ENCODE results near the gene SMOC1.

- TF ChIP-seq POLR2A (IDR thresholded peaks at IDR 0.05; ENCODE audit: low read depth, low read length) (no peak), POLR2AphosphoS5 (IDR thresholded peaks at IDR 0.05; ENCODE audit: low read depth, low read length) (no peak), TAF1 (IDR thresholded peaks at IDR 0.05; ENCODE audit: low read depth, low read length) (no peak), PAX5 (IDR thresholded peaks at IDR 0.05; ENCODE audit: insufficient read depth, low read length, severe bottlenecking) (no peak)
These were observed 36.4 kb upstream of the SMOC1 start for GRCh38 chr14:69842686-69843420.
